Left cardiac atrium (tissue), 4 donors: ENCODE results near the gene CD8B2. TPM values are rescaled to one million over a fixed set of nuclear protein-coding genes. Genes with fewer than 3 reads are reported as not detected.
"Not testable (repeated sequence)": the region's sequence is repeated elsewhere in the genome, so short reads cannot be mapped to it uniquely, and the experiment has no call there.

Experiments used
- ATAC-seq, 2 donors: fragments of 200-7000 bp; cut with Tn5 transposase; one replicate each; pipeline ENCODE4 v1.9.1; 2020; ENCODE audit warnings: mild to moderate bottlenecking in 2 of 2, moderate library complexity in 2 of 2
- DNase-seq: peaks from one replicate; pipeline ENCODE4 v3.0.0-alpha.2; 2020
- intact Hi-C, 2 donors: fragments of 100-400 bp; cut with DNase I; formaldehyde crosslinking; loops; one replicate each; pipeline versions ENCODE4 v1.14.1 to v1.15.1; 2022 to 2023
- total RNA-seq, 2 donors: library from RNA; stranded (reverse); fragmentation: NEBNext Ultra II Directional; extraction: Animal tissue kit (Norgen Biotek cat#: 25700); gene quantifications; one replicate each; pipeline ENCODE4 v1.2.1, GENCODE V29; 2021
- donor health status: DM: no; HTN: yes; CAD: no.
- donor health status: DM: no; HTN: yes; CAD: no; lungs with severe emphysema.
- donor health status: DM: yes; HTN: yes; CAD: no.
- donor health status: Dilated cardiomyopathy.

Gene CD8B2
- total RNA-seq, 2 donors from 2014 or later, result not detected

- intact Hi-C loops, result no loop called here
- DNase-seq (peak; percentile 53), ATAC-seq (peak in 1 of 2 donors; percentile 71)
Measured at GRCh38 chr2:106566050-106566449, 78.9 kb downstream of the CD8B2 start.

GRCh38 chr2:106566484-106566883 lies 79.3 kb downstream of the CD8B2 start:
- intact Hi-C loops, DNase-seq, ATAC-seq: not testable (repeated sequence)

- ATAC-seq (no peak), DNase-seq (no peak)
- intact Hi-C loops, result no loop called here
Measured at GRCh38 chr2:106570316-106570715, 83.2 kb downstream of the CD8B2 start.

Other genes with a start within 250 kb of the CD8B2 start
- gene RGPD3, start 19.0 kb upstream of the CD8B2 start, total RNA-seq, result under 1 TPM; 0.10 to 0.12 TPM